ENCODE results near the gene ACTG2. TPM values are rescaled to one million over a fixed set of nuclear protein-coding genes. Genes with fewer than 3 reads are reported as not detected.
"Not testable (repeated sequence)": the region's sequence is repeated elsewhere in the genome, so short reads cannot be mapped to it uniquely, and the experiment has no call there.

Gene ACTG2
- total RNA-seq, 2 experiments from 2014 or later = not detected

- H3K4me1 Mint-ChIP-seq; H3K27me3 Mint-ChIP-seq; DNase-seq; H3K9me3 Mint-ChIP-seq; POLR2A ChIA-PET; H3K4me3 Mint-ChIP-seq; H3K27ac Mint-ChIP-seq; H3K36me3 Mint-ChIP-seq (ENCODE audit: low read depth): not testable (repeated sequence)
- CTCF ChIA-PET = interaction anchor here (0.6 kb wide), 1 partner anchor 427 kb away, joined by 3 read pairs; no protein-coding TSS in a partner anchor
Observed at GRCh38 chr2:73877984-73878383, 14.8 kb upstream of the ACTG2 start.

DNA sequence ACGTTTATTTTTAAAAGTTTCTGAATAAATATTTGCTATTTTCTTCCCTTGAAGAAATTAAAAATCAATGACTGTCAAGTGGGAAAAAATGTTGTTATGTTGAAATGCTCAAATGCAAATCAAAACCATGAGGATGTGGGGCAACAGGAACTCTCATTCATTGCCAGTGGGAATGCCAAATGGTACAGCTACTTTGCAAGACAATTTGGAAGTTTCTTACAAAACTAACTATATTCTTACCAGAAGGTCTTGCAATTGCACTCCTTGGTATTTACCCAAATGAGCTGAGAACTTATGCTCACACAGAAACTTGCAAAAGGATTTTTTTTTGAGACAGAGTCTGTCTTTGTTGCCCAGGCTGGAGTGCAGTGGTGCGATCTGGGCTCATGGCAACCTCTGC is 7.4 kb upstream of the ACTG2 start:
- CTCF ChIA-PET = no interaction called here
- H3K4me3 Mint-ChIP-seq = no peak overlapping the region
- no peak for DNase-seq
- H3K36me3 Mint-ChIP-seq (ENCODE audit: low read depth) = no peaks in the 10 kb centered on the region
- H3K27ac Mint-ChIP-seq = no peak overlapping the region
- peaks cover 10% of the 10 kb centered on the region for H3K4me1 Mint-ChIP-seq
- POLR2A ChIA-PET = no interaction called here
- peaks cover 6% of the 10 kb centered on the region for H3K27me3 Mint-ChIP-seq
- H3K9me3 Mint-ChIP-seq = no peaks in the 10 kb centered on the region

DNA sequence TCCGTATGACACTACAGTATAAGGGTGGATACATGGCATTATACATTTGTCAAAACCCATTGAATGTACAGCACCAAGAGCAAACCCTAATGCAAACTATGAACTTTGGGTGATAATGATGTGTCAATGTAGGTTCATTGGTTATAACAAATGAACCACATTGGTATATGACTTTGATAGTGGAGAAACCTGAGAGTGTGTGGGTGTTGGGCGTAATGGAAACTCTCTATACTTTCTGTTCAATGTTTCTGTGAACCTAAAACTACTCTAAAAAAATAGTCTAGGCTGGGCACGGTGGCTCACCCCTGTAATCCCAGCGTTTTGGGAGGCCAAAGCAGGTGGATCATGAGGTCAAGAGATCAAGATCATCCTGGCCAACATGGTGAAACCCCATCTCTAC is 6.5 kb upstream of the ACTG2 start:
- DNase-seq = no peak
- Mint-ChIP-seq H3K4me3 (no peak overlapping the region), H3K27ac (no peak overlapping the region), H3K9me3 (no peaks in the 10 kb centered on the region), H3K27me3 (peaks cover 4% of the 10 kb centered on the region), H3K4me1 (peaks cover 10% of the 10 kb centered on the region), H3K36me3 (ENCODE audit: low read depth) (no peaks in the 10 kb centered on the region)
- ChIA-PET POLR2A (no interaction called here), CTCF (no interaction called here)

DNA sequence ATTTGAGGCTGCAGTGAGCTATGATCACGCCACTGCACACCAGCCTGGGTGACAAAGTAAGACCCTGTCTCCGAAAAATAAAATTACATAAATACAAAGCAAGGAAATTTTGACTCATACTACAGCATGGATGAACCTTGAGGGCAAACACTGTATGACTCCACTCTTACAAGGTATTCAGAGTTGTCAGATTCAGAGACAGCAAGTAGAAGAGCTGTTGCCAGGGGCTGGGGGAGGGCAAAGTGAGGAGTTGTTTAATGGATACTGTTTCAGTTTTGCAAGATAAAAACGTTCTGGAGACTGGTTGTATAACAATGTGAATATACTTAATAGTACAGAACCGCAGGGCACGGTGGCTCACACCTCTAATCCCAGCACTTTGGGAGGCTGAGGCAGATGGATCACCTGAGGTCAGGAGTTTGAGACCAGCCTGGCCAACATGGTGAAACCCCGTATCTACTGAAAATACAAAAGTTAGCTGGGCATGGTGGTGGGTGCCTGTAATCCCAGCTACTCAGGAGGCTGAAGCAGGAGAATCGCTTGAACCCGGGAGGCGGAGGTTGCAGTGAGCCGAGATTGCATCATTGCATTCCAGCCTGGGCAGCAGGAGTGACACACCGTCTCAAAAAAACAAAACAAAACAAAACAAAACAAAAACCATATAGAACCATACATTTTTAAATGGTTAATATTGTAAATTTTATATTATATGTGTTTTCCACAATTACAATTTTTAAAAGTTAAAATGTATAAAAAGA is 5.0 kb upstream of the ACTG2 start:
- POLR2A ChIA-PET; H3K4me1 Mint-ChIP-seq; CTCF ChIA-PET; DNase-seq; H3K4me3 Mint-ChIP-seq; H3K27ac Mint-ChIP-seq; H3K9me3 Mint-ChIP-seq; H3K27me3 Mint-ChIP-seq; H3K36me3 Mint-ChIP-seq (ENCODE audit: low read depth): not testable (repeated sequence)

DNA sequence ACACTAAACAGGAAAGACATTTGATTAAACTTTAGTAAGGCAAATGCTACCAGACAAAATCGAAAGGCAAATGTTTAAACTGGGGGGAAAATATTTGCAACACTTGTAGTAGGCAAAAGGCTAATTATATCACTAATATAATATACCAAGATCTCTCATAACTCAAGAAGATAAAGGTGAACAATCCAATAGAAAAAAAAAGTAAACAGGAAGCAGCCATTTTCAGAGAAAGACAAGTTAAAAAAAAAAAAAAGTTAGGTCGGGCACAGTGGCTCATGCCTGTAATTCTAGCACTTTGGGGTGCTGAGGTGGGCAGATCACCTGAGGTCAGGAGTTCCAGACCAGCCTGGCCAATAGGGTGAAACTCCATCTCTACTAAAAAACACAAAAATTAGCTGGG is 4.4 kb upstream of the ACTG2 start:
- ChIA-PET POLR2A (no interaction called here), CTCF (no interaction called here)
- Mint-ChIP-seq H3K27me3 (peaks cover 3% of the 10 kb centered on the region), H3K27ac (no peak overlapping the region), H3K36me3 (ENCODE audit: low read depth) (no peaks in the 10 kb centered on the region), H3K4me1 (peaks cover 10% of the 10 kb centered on the region), H3K4me3 (no peak overlapping the region), H3K9me3 (no peaks in the 10 kb centered on the region)
- no peak for DNase-seq

GRCh38 chr2:73889206-73889605 is 3.6 kb upstream of the ACTG2 start:
- H3K9me3 Mint-ChIP-seq = no peaks in the 10 kb centered on the region
- H3K4me3 Mint-ChIP-seq = no peak overlapping the region
- CTCF ChIA-PET = no interaction called here
- no peak for DNase-seq
- POLR2A ChIA-PET = no interaction called here
- no peak overlapping the region for H3K27ac Mint-ChIP-seq
- peaks cover 3% of the 10 kb centered on the region for H3K27me3 Mint-ChIP-seq
- H3K36me3 Mint-ChIP-seq (ENCODE audit: low read depth) = no peaks in the 10 kb centered on the region
- H3K4me1 Mint-ChIP-seq = peaks cover 15% of the 10 kb centered on the region

- peaks cover 3% of the 10 kb centered on the region for H3K27me3 Mint-ChIP-seq
- no peak overlapping the region for H3K4me3 Mint-ChIP-seq
- no peak overlapping the region for H3K27ac Mint-ChIP-seq
- no peaks in the 10 kb centered on the region for H3K9me3 Mint-ChIP-seq
- peaks cover 28% of the 10 kb centered on the region for H3K4me1 Mint-ChIP-seq
- POLR2A ChIA-PET = no interaction called here
- CTCF ChIA-PET = no interaction called here
- H3K36me3 Mint-ChIP-seq (ENCODE audit: low read depth) = no peaks in the 10 kb centered on the region
- no peak for DNase-seq
Observed at GRCh38 chr2:73890301-73891092, 2.3 kb upstream of the ACTG2 start.

DNA sequence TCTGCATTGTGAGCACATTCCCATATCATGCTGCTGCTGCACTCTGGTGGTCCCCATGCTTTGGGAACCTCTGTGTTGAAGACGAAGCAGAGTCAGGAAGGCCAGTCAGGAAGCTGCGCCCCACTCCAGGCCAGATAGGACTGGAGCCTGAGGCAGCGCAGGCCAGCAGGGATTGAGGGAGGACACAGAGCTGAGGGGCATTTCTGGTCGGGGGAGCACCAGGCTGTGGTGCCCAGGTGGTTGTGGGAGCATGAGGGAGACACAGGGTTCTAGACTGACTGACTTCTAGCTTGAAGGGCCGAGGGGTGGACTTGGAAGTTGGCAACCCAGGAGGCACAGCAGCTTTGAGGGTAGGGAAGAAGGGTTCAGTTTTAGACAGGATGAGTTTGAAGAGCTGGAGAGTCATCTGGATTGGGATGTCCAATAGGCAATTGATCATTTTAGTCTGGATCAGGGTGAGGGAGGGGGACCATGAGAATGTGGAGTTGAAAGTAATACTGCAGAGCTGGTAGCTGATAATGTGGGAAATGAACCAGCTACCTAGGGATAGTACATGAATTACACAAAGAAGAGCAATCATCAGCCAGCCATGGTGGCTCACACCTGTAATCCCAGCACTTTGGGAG is 1.4 kb upstream of the ACTG2 start:
- peaks cover 3% of the 10 kb centered on the region for H3K27me3 Mint-ChIP-seq
- H3K36me3 Mint-ChIP-seq (ENCODE audit: low read depth) = no peaks in the 10 kb centered on the region
- no peaks in the 10 kb centered on the region for H3K9me3 Mint-ChIP-seq
- ChIA-PET POLR2A (no interaction called here), CTCF (interaction anchor here (0.6 kb wide), 1 partner anchor 33 kb away, joined by 3 read pairs; no protein-coding TSS in a partner anchor)
- H3K4me1 Mint-ChIP-seq = peaks cover 31% of the 10 kb centered on the region
- no peak overlapping the region for H3K27ac Mint-ChIP-seq
- DNase-seq = no peak
- no peak overlapping the region for H3K4me3 Mint-ChIP-seq

DNA sequence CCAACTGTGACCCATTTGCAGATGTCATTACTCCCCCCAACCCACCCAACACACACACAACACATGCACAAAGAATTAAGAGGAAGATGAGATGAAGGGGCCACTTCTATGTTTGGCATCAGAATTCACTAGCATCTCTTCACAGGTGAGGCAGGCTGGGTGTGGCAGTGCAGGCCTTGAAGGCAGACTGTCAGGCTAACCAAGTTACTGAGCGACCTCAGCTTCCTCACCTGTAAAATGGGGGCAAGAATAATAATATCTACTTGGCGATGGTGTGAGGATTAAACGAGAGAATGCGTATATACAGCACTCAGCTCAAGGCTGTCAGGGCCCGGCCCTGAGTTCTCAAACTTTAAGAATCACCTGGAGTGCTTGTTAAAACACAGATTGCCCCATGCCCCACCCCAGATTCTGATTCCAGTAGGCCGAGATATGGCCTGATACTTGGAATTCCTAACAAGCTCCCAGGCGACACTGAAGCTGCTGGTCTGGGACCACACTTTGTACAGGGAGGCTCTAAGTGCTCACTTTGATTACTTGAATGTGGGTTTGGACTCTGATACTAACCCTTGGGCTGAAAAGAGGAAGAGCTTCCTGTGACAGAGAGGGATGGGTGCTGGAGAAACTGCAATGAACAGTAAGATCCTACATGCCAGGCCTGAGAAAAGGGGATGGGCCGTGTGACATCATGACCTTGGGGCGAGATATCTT is 1.1 kb downstream of the ACTG2 start:
- H3K9me3 Mint-ChIP-seq = no peaks in the 10 kb centered on the region
- H3K4me3 Mint-ChIP-seq = no peak overlapping the region
- peaks cover 40% of the 10 kb centered on the region for H3K4me1 Mint-ChIP-seq
- no peak for DNase-seq
- POLR2A ChIA-PET = no interaction called here
- H3K27ac Mint-ChIP-seq = no peak overlapping the region
- H3K27me3 Mint-ChIP-seq = peaks cover 3% of the 10 kb centered on the region
- CTCF ChIA-PET = no interaction called here
- no peaks in the 10 kb centered on the region for H3K36me3 Mint-ChIP-seq (ENCODE audit: low read depth)

- Mint-ChIP-seq H3K9me3 (no peaks in the 10 kb centered on the region), H3K27ac (no peak overlapping the region), H3K4me3 (no peak overlapping the region)
Observed at GRCh38 chr2:73894475-73894850, 1.7 kb downstream of the ACTG2 start.

DNA sequence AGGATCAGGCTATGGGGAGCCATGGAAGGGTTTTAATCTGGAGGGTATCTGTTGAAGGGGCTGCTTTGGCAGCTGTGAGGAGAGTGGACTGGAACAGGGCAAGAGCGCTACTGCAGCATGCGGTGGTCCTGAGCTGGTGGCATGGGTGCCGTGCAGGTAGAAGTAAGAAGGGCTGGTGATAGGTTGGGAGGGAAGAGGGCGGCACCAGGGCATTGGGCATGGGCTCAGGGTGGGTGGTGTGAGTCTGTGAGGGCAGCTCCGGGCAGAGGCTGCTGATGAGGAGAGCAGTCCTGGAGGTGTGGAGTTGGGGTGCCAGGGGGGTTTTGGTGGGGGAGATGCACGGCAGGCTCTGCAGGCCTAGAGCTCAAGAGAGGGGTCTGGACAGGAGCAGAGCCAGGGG is 2.1 kb downstream of the ACTG2 start:
- Mint-ChIP-seq H3K4me1 (peaks cover 40% of the 10 kb centered on the region), H3K27ac (no peak overlapping the region), H3K9me3 (no peaks in the 10 kb centered on the region), H3K4me3 (no peak overlapping the region), H3K36me3 (ENCODE audit: low read depth) (no peaks in the 10 kb centered on the region), H3K27me3 (peaks cover 3% of the 10 kb centered on the region)
- POLR2A ChIA-PET = no interaction called here
- DNase-seq = no peak
- CTCF ChIA-PET = no interaction called here

More at GRCh38 chr2:73894475-73894850, 1.7 kb downstream of the ACTG2 start:
- Mint-ChIP-seq H3K27me3 (peaks cover 3% of the 10 kb centered on the region), H3K36me3 (ENCODE audit: low read depth) (no peaks in the 10 kb centered on the region), H3K4me1 (peaks cover 40% of the 10 kb centered on the region)
- POLR2A ChIA-PET = no interaction called here
- DNase-seq = no peak
- CTCF ChIA-PET = no interaction called here

DNA sequence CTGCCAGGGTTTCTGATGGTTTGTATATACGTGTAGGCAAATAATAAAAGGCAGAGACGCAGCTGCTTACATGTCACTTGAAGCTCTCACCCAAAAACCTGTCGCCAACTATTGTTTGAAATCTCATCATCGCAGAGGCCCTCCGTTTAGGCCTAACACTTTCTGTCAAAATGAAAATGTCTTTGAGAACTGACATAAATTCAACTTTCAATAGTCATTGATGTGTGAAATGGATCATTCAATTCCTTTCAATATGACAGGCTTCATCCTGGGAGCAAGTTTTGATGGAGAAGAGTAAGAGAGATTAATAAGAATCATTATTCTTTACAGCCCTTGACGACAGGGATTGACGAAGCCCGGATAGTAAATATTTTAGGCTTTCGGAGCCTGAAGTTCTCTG is 2.7 kb downstream of the ACTG2 start:
- no peak for DNase-seq
- Mint-ChIP-seq H3K4me1 (peaks cover 40% of the 10 kb centered on the region), H3K27me3 (no peaks in the 10 kb centered on the region), H3K9me3 (no peaks in the 10 kb centered on the region), H3K36me3 (ENCODE audit: low read depth) (no peaks in the 10 kb centered on the region), H3K27ac (no peak overlapping the region), H3K4me3 (no peak overlapping the region)
- POLR2A ChIA-PET = no interaction called here
- CTCF ChIA-PET = interaction anchor here (0.6 to 0.7 kb wide), 2 partner anchors 115 to 252 kb away, joined by 3 to 4 read pairs; no protein-coding TSS in a partner anchor

All from activated CD4-positive, alpha-beta memory T cell treated with anti-CD3 and anti-CD28 coated beads, Interleukin-2, amount 10 ng/mL, durations not matched to agents 7 days and 5 days (primary cell).